Measurements from ENCODE around the gene ILDR2. TPM values are rescaled to one million over a fixed set of nuclear protein-coding genes. Genes with fewer than 3 reads are reported as not detected.

The ILDR2 gene
- total and polyA plus RNA-seq, 4 donors, result 0.06 to 3.8 (median 0.33) TPM

DNA sequence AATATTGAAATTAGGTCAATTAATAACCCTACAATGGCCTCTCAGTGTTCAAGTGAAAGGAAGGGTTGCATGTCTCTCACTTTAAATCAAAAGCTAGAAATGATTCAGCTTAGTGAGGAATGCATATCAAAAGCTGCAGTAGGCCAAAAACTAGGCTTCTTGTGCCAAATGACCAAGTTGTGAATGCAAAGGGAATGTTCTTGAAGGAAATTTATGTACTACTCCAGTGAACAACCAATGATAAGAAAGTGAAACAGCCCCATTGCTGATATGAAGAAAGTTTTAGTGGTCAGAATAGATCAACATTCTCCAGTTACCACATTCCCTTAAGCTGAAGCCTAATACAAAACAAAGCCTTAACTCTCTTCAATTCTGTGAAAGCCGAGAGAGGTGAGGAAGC lies 23.7 kb upstream of the ILDR2 start:
- peak in 1 of 3 donors; percentile 8 for DNase-seq
- Histone ChIP-seq H3K27me3 (ENCODE audit: control insufficient read depth in 3 of 3, insufficient read depth in 3 of 3, low read length in 2 of 3) (no peaks in the 10 kb centered on the region), H3K4me3 (no peak overlapping the region), H3K4me1 (ENCODE audit: control insufficient read depth in 5 of 5, insufficient read depth in 5 of 5, low read length in 5 of 5) (no peaks in the 10 kb centered on the region), H3K36me3 (ENCODE audit: control insufficient read depth in 4 of 4, insufficient read depth in 4 of 4, low read length in 4 of 4) (no peaks in the 10 kb centered on the region), H3K9me3 (ENCODE audit: control insufficient read depth in 4 of 4, insufficient read depth in 3 of 4, low read length in 3 of 4) (no peaks in the 10 kb centered on the region), H3K27ac (ENCODE audit: low read depth in 1 of 2, low read length in 1 of 2) (no peak overlapping the region), H3K9ac (ENCODE audit: insufficient read depth in 1 of 2, low read length in 2 of 2) (no peak overlapping the region)
- ATAC-seq (ENCODE audit: insufficient read depth, low FRiP score), result no peak
- TF ChIP-seq CTCF (IDR thresholded peaks at IDR 0.05; ENCODE audit: control extremely low read depth, extremely low read depth), result no peak
- WGBS, 2 donors, result 80 to 98% methylated on average over 1 of the region's 1 CpG

- no peak for DNase-seq
- H3K4me1 ChIP-seq (ENCODE audit: control insufficient read depth in 5 of 5, insufficient read depth in 5 of 5, low read length in 5 of 5), result no peaks in the 10 kb centered on the region
- H3K4me3 ChIP-seq, result no peak within 1 kb of the TSS
- H3K27ac ChIP-seq (ENCODE audit: low read depth in 1 of 2, low read length in 1 of 2), result no peak within 1 kb of the TSS
- H3K36me3 ChIP-seq (ENCODE audit: control insufficient read depth in 4 of 4, insufficient read depth in 4 of 4, low read length in 4 of 4), result no peaks in the 10 kb centered on the region
- TF ChIP-seq CTCF (IDR thresholded peaks at IDR 0.05; ENCODE audit: control extremely low read depth, extremely low read depth), result no peak
- 92 to 94% methylated on average over 45 of the region's 45 CpGs for WGBS, 2 donors
- peaks cover 0 to 2% (median 0%) of the 10 kb centered on the region in 4 donors for H3K9me3 ChIP-seq (ENCODE audit: control insufficient read depth in 4 of 4, insufficient read depth in 3 of 4, low read length in 3 of 4)
- H3K27me3 ChIP-seq (ENCODE audit: control insufficient read depth in 3 of 3, insufficient read depth in 3 of 3, low read length in 2 of 3), result peaks cover 0 to 2% (median 0%) of the 10 kb centered on the region in 3 donors
- no peak for ATAC-seq (ENCODE audit: insufficient read depth, low FRiP score)
- no peak within 1 kb of the TSS for H3K9ac ChIP-seq (ENCODE audit: insufficient read depth in 1 of 2, low read length in 2 of 2)
These were observed 13.7 kb upstream of the ILDR2 start, which contains the start of gene MAEL for GRCh38 chr1:166988974-166989515. TSS of gene MAEL (plus strand) at chr1:166989280. CDS start at chr1:166989353, 73 bp downstream.

DNA sequence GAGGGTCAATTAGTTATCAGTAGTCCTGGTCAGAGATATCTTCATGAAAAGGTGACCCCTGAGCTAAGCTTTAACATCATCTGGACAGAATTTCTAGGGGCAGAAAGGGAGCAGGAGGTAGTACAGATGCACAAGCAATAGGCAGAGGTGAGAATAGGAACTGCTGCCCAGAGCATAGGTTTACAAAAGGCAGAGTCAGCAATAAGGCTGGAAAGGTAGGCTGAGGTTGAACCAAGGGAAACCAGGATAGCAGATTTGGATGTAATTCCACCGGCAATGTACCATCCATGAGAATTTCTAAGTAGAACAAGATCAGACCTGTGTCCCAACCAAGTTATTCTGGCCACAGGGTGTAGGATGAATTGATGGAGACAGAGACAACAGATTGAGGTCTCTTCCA lies 6.2 kb upstream of the ILDR2 start:
- no peak overlapping the region for H3K9ac ChIP-seq (ENCODE audit: insufficient read depth in 1 of 2, low read length in 2 of 2)
- no peaks in the 10 kb centered on the region for H3K9me3 ChIP-seq (ENCODE audit: control insufficient read depth in 4 of 4, insufficient read depth in 3 of 4, low read length in 3 of 4)
- H3K4me1 ChIP-seq (ENCODE audit: control insufficient read depth in 5 of 5, insufficient read depth in 5 of 5, low read length in 5 of 5), result peaks cover 0 to 2% (median 0%) of the 10 kb centered on the region in 5 donors
- no peak overlapping the region for H3K4me3 ChIP-seq
- no peak overlapping the region for H3K27ac ChIP-seq (ENCODE audit: low read depth in 1 of 2, low read length in 1 of 2)
- peaks cover 0 to 4% (median 2%) of the 10 kb centered on the region in 3 donors for H3K27me3 ChIP-seq (ENCODE audit: control insufficient read depth in 3 of 3, insufficient read depth in 3 of 3, low read length in 2 of 3)
- no peak for TF ChIP-seq CTCF (IDR thresholded peaks at IDR 0.05; ENCODE audit: control extremely low read depth, extremely low read depth)
- no peaks in the 10 kb centered on the region for H3K36me3 ChIP-seq (ENCODE audit: control insufficient read depth in 4 of 4, insufficient read depth in 4 of 4, low read length in 4 of 4)
- no peak for ATAC-seq (ENCODE audit: insufficient read depth, low FRiP score)
- WGBS, 2 donors, result 53 to 97% methylated on average over 1 of the region's 1 CpG
- no peak for DNase-seq

GRCh38 chr1:166980818-166981217 lies 5.5 kb upstream of the ILDR2 start:
- no peak for TF ChIP-seq CTCF (IDR thresholded peaks at IDR 0.05; ENCODE audit: control extremely low read depth, extremely low read depth)
- 85 to 90% methylated on average over 3 of the region's 3 CpGs for WGBS, 2 donors
- no peak for ATAC-seq (ENCODE audit: insufficient read depth, low FRiP score)

More at GRCh38 chr1:166980818-166981217, 5.5 kb upstream of the ILDR2 start:
- Histone ChIP-seq H3K9me3 (ENCODE audit: control insufficient read depth in 4 of 4, insufficient read depth in 3 of 4, low read length in 3 of 4) (no peaks in the 10 kb centered on the region), H3K27ac (ENCODE audit: low read depth in 1 of 2, low read length in 1 of 2) (no peak overlapping the region), H3K36me3 (ENCODE audit: control insufficient read depth in 4 of 4, insufficient read depth in 4 of 4, low read length in 4 of 4) (no peaks in the 10 kb centered on the region), H3K27me3 (ENCODE audit: control insufficient read depth in 3 of 3, insufficient read depth in 3 of 3, low read length in 2 of 3) (peaks cover 0 to 8% (median 6%) of the 10 kb centered on the region in 3 donors), H3K9ac (ENCODE audit: insufficient read depth in 1 of 2, low read length in 2 of 2) (no peak overlapping the region), H3K4me3 (no peak overlapping the region), H3K4me1 (ENCODE audit: control insufficient read depth in 5 of 5, insufficient read depth in 5 of 5, low read length in 5 of 5) (peaks cover 0 to 5% (median 0%) of the 10 kb centered on the region in 5 donors)
- no peak for DNase-seq

All from lung (tissue), 12 donors.